HuH-7.5 (cell line): ENCODE results near the gene MYBBP1A.
"Not testable (repeated sequence)": the region's sequence is repeated elsewhere in the genome, so short reads cannot be mapped to it uniquely, and the experiment has no call there.

Experiments
- DNase-seq: peaks from one replicate; pipeline ENCODE4 v3.0.0; 2011; ENCODE audit warnings: low spot score

Gene MYBBP1A, protein sequence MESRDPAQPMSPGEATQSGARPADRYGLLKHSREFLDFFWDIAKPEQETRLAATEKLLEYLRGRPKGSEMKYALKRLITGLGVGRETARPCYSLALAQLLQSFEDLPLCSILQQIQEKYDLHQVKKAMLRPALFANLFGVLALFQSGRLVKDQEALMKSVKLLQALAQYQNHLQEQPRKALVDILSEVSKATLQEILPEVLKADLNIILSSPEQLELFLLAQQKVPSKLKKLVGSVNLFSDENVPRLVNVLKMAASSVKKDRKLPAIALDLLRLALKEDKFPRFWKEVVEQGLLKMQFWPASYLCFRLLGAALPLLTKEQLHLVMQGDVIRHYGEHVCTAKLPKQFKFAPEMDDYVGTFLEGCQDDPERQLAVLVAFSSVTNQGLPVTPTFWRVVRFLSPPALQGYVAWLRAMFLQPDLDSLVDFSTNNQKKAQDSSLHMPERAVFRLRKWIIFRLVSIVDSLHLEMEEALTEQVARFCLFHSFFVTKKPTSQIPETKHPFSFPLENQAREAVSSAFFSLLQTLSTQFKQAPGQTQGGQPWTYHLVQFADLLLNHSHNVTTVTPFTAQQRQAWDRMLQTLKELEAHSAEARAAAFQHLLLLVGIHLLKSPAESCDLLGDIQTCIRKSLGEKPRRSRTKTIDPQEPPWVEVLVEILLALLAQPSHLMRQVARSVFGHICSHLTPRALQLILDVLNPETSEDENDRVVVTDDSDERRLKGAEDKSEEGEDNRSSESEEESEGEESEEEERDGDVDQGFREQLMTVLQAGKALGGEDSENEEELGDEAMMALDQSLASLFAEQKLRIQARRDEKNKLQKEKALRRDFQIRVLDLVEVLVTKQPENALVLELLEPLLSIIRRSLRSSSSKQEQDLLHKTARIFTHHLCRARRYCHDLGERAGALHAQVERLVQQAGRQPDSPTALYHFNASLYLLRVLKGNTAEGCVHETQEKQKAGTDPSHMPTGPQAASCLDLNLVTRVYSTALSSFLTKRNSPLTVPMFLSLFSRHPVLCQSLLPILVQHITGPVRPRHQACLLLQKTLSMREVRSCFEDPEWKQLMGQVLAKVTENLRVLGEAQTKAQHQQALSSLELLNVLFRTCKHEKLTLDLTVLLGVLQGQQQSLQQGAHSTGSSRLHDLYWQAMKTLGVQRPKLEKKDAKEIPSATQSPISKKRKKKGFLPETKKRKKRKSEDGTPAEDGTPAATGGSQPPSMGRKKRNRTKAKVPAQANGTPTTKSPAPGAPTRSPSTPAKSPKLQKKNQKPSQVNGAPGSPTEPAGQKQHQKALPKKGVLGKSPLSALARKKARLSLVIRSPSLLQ (N-terminal part only)

GRCh38 chr17:4554997-4555799, at the start of gene MYBBP1A:
MYBBP1A (minus strand) TSS chr17:4555384; CDS start chr17:4555324, 60 bp downstream.
- DNase-seq = peak; percentile 99

DNA sequence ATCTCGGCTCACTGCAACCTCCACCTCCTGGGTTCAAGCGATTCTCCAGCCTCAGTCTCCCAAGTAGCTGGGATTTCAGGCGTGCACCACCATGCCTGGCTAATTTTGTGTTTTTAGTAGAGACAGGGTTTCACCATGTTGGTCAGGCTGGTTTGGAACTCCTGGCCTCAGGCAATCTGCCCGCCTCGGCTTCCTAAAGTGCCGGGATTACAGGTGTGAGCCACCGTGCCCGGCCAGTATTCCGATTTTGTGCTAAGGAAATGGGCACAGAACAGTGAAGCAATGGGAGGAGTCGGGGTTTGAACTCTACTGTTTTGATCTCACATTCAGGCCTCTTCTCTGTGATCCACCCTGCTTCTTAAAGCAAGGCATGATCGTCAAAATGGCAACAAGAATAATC, 49.6 kb upstream of the MYBBP1A start:
- not testable (repeated sequence) for DNase-seq

- DNase-seq = no peak
These were observed 49.0 kb upstream of the MYBBP1A start for GRCh38 chr17:4604111-4604644.

DNA sequence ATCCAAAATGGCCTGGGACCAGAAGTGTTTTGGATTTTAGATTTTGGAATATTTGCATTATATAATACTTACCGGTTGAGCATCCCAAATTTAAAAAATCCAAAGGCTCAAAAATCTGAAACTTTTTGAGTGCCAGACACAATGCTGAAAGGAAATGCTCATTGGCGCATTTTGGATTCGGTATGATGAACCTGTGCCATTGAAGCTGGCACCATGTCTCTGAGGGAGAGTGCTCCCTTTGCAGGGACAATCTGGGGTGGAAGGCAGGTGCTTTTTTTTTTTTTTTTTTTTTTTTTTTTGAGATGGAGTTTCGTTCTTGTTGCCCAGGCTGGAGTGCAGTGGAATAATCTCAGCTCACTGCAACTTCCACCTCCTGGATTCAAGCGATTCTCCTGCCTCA, 46.9 kb upstream of the MYBBP1A start:
- no peak for DNase-seq

- DNase-seq = no peak
These were observed 46.1 kb upstream of the MYBBP1A start for GRCh38 chr17:4601326-4601725.

GRCh38 chr17:4600563-4600962, 45.4 kb upstream of the MYBBP1A start:
- DNase-seq = no peak

DNA sequence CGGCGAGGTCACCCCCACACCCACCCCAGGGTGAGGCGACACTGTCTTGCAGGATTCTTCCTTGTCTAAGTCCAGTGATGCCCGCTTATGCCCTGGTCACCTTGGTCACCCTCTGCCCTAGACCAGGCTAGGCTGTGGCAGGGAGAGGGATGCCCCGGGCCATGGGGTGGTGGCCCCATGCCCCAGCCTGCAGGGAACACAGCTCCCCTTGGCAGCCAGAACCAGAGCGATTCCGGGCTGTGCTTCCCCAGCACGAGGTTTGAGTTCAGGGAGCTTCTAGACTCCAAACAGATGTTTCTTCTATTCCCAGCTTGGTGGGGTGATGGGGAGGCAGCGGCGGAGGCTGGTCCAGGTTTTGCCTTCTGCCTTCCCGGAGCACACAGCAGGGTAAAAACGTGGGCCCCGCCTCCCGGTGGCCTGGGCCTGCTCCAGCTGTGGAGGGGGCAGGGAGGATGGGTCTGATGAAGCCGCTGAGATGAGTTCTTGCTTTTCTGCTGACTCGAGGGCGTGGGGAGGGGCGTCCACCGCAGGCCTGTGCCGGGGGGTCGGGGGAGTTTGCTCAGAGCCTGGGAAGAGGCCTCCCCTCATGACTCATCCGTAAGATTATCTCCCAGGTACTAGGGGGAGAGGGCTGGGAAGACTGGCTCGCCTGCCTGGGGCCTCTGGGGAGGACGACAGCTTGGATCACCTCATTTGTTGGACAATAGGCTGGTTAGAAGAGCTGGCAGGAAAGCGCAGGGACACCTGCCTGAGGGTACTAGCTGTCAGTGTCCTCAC, 44.5 kb upstream of the MYBBP1A start:
- DNase-seq = no peak

DNA sequence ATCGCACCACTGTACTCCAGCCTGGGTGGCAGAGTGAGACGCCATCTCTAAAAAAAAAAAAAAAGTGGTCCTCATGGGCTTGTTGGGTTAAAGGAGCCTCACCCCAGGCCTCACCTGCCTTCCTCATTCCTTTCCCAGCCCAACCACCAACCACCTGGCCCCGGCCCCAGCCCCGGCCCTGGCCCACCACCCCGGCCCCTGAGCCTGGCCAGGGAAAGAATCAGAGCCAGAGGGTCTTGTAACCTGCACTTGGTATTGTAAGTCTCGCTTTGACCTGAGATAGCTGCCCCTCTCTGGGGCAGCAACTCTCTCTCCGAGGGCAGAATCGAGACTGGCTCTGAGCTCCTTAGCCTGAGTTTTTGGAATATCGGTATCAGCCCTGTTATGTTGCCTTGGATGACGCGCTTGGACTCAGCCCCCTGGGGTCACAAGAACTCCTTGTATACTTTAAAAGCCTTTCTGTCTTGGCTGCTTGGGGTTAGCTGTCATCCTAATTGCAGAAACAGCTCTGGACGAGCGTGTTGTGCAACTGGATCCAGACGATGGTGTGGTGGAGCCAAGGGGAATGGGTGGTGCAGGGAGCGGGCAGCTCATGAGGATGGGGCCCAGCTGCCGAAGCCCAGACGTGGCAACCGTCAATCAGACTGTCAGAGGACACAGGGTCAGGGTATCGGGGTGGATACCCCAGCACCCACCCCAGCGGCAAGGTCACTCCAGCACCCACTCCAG, 43.8 kb upstream of the MYBBP1A start:
- no peak for DNase-seq

DNA sequence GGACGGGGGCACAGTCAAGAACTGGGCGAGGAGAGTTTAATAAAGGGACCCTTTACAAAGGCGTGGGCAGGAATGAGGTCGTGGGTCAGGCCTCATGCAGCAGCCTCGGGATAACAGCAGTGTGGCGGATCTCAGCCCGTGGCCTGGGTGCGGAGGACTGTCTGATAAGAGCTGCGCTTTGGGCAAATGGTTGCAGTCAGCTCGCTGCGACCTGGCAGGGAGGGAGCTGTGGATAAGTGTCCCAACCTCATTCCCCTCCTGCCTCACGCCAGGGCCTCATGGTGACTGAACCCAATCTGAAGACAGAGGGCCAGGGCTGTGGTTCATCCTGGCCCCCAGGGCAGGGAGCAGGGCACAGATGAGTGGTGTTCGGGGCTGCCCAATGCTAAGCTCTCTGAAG, 42.8 kb upstream of the MYBBP1A start:
- DNase-seq = no peak

GRCh38 chr17:4596636-4597380, 41.6 kb upstream of the MYBBP1A start:
- DNase-seq = no peak

- DNase-seq = not testable (repeated sequence)
These were observed 40.6 kb upstream of the MYBBP1A start for GRCh38 chr17:4595685-4596342.

DNA sequence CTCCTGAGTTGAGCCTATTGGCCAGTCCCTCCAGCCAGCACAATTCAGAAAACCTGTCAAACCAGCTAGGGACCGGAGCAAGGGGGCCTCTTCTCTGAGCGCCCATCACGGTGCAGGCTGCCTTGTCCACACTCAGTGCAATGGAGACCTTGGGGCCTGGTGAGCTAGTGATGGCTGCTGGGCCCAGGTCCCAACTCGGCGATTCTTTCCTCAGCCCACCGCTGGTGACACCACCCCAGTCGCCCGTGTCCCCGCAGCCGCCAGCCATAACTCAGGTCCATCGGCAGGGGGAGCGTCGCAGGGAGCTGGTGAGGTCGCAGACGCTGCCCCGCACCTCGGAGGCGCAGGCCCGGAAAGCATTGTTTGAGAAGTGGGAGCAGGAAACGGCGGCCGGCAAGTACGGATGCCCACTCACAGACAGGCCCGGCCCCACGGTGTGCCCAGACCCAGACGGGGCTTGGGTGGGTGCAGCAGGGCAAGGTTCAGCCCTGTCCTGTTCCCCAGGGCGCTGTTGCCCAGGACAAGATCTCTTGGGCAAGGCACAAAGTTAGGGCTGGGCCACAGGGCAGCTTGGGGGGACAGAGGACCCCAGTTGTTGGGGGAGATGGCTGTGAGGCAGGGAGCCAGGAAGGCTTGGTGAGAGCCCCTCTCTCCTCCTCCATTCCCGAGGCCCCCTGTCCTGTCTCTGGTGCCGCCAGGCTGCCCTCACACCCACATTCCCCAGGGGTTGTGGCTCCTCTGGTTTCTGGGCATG, 39.9 kb upstream of the MYBBP1A start:
- DNase-seq = no peak

GRCh38 chr17:4594406-4594805, 39.2 kb upstream of the MYBBP1A start:
- no peak for DNase-seq

GRCh38 chr17:4593021-4593421, 37.8 kb upstream of the MYBBP1A start:
- no peak for DNase-seq

DNA sequence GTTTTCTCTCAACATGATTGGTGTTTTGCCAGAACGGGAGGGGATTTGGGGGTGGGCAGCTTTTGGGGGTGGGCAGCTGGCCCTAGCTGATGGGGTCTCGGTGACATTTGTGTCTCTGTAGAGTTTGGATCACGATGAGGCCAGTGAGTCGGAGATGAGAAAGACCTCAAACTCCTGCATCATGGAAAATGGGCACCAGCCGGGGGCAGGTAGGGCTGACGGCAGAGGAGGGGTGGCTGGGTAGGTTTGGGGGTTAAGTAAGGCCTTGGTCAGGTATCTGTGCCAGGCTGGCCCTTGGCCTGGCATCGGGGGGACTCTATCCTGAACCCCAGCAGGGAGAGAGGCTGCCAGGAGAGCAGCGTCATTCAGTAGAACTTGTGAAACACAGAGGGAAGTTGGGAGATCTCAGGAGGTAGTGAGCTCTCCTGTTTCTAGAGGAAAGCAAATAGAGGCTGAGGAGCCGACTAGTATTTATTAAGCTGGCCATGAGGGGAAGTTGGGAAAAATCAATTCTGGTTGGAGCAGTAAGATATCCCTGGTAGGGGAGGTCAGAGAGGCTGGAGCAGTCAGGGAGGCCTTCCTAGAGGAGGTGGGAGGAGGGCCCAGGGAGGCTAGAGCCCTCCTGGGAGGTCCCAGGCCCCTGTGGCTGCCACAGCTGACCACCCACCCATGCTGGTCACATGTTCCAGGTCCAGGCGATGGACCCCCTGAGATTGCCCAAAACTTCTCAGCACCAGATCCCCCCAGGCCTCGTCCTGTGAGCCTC, 37.2 kb upstream of the MYBBP1A start:
- DNase-seq = no peak

- no peak for DNase-seq
These were observed 36.3 kb upstream of the MYBBP1A start for GRCh38 chr17:4591529-4591928.

- no peak for DNase-seq
These were observed 35.8 kb upstream of the MYBBP1A start for GRCh38 chr17:4590981-4591453.
